Activated T-helper 2 cell treated with anti-CD3 and anti-CD28 coated beads, Interferon-gamma antibody, Interleukin-2, Interleukin-4, amounts not matched to agents 10 μg/mL and 5 μg/mL and 100 μg/mL, durations not matched to agents 14 hours and 24 hours and 36 hours (primary cell): ENCODE data around the gene CEP83. TPM values are rescaled to one million over a fixed set of nuclear protein-coding genes. Genes with fewer than 3 reads are reported as not detected.
"Not testable (repeated sequence)": the region's sequence is repeated elsewhere in the genome, so short reads cannot be mapped to it uniquely, and the experiment has no call there.

Experiments used
- DNase-seq: peaks from one replicate; pipeline ENCODE4 v3.0.0; 2021; ENCODE audit warnings: low spot score
- H3K27ac Mint-ChIP-seq: one replicate; pipeline ENCODE4 v1.8.0; 2021; ENCODE audit warnings: mixed read lengths
- H3K27me3 Mint-ChIP-seq: one replicate; pipeline ENCODE4 v1.8.0; 2021; ENCODE audit warnings: low read depth, mixed read lengths
- H3K36me3 Mint-ChIP-seq: one replicate; pipeline ENCODE4 v1.8.0; 2021; ENCODE audit warnings: low read depth, mixed read lengths
- H3K4me1 Mint-ChIP-seq: one replicate; pipeline ENCODE4 v1.8.0; 2021; ENCODE audit warnings: low read depth, mixed read lengths
- H3K4me3 Mint-ChIP-seq: one replicate; pipeline ENCODE4 v1.8.0; 2021; ENCODE audit warnings: low read depth, mild to moderate bottlenecking, moderate library complexity, mixed read lengths
- H3K9me3 Mint-ChIP-seq: one replicate; pipeline ENCODE4 v1.8.0; 2021; ENCODE audit warnings: mixed read lengths
- intact Hi-C: fragments of 100-400 bp; cut with micrococcal nuclease; formaldehyde crosslinking; loops from one replicate; pipeline ENCODE4 v1.15.1; 2023
- total RNA-seq: library from RNA; stranded (reverse); gene quantifications from 2 replicates; pipeline ENCODE4 v1.2.3, GENCODE V29; 2022

CEP83 gene
- total RNA-seq, 1 donor from 2014 or later: 32.4 TPM

DNA sequence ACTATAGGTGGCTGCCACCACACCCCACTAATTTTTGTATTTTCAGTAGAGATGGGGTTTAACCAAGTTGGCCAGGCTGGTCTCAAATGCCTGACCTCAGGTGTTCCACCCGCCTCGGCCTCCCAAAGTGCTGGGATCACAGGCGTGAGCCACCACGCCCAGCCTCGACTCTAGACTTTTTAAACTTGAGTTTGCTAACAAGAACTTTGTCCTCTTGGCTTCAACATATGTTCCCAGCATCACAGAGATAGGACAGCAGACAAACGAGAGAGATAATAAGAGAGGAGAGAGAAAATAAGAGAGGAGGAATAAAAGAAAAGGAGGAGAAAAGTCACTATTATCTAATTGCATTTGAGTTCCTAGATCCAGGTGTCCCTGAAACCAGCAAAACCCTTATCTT is 119.1 kb downstream of the CEP83 start:
- Mint-ChIP-seq H3K27me3 (no peaks in the 10 kb centered on the region), H3K4me3 (no peak overlapping the region), H3K4me1 (no peaks in the 10 kb centered on the region), H3K27ac (no peak overlapping the region), H3K9me3 (peaks cover 10% of the 10 kb centered on the region), H3K36me3 (peaks cover 53% of the 10 kb centered on the region)
- no peak for DNase-seq
- intact Hi-C loops: no loop called here

DNA sequence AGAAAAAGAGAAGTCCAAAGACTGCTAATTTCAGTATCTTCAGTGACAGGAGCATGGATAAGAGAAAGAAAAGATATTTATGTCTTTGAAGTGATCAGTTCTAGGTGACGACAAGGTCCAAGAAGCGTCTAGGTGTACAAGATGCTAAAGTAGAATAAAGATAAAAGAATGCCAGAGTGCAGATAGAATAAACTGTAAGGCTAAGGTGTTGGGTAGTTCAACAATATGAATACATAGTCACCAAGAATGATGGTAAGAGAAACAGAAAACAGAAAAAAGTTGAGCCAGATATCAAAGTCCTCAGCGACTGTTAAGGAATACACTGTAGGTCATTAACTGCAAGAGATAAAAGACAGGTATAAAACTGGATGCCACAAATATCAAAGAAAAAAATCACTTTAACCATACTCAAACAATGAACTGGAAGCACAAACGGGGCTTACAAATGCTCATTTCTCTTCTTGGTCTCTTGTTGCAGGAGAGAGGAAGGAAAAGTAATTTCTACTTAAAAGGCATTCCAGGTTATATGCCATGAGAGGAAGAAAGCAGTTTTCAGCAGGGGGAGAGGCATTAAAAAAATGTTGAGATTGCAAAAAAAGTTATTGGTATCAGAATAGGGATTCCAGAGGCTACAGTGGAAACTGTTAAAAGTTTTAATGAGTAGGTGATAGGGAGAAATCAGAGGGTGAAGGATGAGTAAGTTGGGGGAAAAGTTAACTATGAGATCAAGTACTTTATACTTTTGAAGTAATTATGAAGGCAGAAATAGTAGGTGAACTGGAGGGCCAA is 121.5 kb downstream of the CEP83 start:
- Mint-ChIP-seq H3K4me3 (no peak overlapping the region), H3K9me3 (peaks cover 6% of the 10 kb centered on the region), H3K27ac (no peak overlapping the region), H3K36me3 (peaks cover 44% of the 10 kb centered on the region), H3K27me3 (no peaks in the 10 kb centered on the region), H3K4me1 (peaks cover 1% of the 10 kb centered on the region)
- intact Hi-C loops: no loop called here
- DNase-seq: no peak

DNA sequence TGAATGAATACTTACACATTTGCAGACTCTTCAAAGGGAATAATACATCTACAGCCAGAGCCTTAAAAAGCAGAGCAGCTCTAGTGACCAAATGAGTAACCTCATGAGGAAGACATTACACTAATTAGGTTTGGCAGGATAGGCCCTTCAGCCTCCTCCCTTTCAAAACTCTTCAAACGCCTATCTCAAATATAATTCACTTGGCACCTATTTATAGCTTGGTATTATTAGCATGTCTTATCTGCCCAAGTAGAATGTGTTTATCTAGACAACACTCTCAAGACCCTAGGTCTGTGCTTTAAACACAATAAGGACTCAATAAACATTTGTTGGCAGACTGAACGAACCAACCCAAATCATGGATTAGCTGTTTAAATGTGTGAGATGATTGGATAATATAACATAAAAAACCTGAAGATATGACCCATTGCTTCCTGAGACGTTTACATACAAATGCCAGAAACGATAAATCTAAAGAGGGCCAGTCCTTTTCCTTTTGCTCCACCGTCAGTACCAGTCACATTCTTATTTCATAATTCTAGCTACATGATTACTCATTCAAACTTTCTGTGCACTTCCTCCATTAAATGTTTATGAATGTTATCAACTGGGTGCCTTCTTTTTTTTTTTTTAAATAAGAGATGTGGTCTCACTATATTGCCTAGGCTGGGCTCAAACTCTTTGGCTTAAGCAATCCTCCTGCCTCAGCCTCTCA is 123.3 kb downstream of the CEP83 start:
- Mint-ChIP-seq H3K27ac (no peak overlapping the region), H3K36me3 (peaks cover 38% of the 10 kb centered on the region), H3K27me3 (no peaks in the 10 kb centered on the region), H3K4me1 (peaks cover 1% of the 10 kb centered on the region), H3K4me3 (no peak overlapping the region), H3K9me3 (peaks cover 5% of the 10 kb centered on the region)
- DNase-seq: no peak
- intact Hi-C loops: no loop called here

DNA sequence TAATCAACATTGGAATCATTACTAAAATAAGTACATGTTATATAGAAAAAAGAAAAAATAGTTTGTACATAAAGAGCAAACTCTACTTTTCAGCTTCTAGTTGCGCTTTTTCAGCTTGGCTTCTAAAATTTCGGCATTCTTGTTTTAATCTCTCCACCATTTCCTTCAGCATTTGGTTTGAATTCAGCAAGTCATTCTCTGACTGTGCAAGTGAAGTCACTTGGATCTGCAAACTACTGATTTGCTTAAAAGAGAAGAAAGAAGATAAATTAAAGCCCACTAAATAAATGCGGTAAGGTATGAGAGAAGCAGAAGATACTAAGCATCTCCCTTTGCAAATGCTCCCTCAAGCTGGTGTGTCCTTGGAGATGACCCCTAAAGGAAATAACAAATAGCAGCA is 126.3 kb downstream of the CEP83 start:
- intact Hi-C loops: no loop called here
- Mint-ChIP-seq H3K4me3 (no peak overlapping the region), H3K27ac (no peak overlapping the region), H3K4me1 (peaks cover 7% of the 10 kb centered on the region), H3K27me3 (no peaks in the 10 kb centered on the region), H3K9me3 (no peaks in the 10 kb centered on the region), H3K36me3 (peaks cover 53% of the 10 kb centered on the region)
- DNase-seq: no peak

DNA sequence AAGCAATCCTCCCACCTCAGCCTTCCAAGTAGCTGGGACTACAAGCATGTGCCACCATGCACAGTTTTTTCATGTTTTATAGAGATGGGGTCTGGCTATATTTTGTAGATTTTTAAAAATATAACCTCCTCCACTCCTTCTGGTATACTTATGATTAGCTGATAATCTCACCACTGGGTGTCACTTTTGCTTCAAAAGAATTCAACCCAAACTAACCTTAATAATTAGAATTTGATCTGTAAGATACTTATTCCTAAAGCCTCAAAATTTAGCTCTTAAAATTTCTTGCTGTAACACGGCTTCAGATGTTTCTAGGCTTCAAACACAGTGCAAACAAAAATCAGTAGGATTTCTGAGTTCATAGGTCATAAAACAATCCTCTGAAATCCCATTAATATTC is 130.3 kb downstream of the CEP83 start:
- DNase-seq: no peak
- Mint-ChIP-seq H3K27ac (no peak overlapping the region), H3K36me3 (peaks cover 75% of the 10 kb centered on the region), H3K4me1 (peaks cover 36% of the 10 kb centered on the region), H3K27me3 (no peaks in the 10 kb centered on the region), H3K9me3 (peaks cover 5% of the 10 kb centered on the region), H3K4me3 (no peak overlapping the region)
- intact Hi-C loops: loop anchor here (2.0 to 5.0 kb wide), 2 partner anchors 182 to 203 kb away; partner anchors contain the start of gene PLXNC1

DNA sequence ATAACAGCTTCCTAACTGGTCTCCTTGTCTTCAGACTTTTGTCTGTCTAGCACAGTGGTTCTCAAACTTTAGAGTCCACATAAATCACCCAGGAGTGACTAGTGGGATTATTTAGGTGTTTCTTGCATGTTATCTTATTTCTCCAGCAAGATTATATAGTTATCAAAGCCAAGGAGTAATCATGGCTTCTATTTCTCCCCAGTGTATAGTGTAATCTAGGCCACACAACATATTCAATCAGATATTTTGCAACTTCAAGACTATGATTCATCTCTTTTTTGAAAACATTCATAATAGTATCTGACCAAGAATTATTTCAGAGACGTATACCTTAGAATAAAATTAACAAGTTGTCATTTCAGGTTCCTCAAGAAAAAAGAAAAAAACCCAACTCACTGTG is 131.9 kb downstream of the CEP83 start:
- intact Hi-C loops: loop anchor here (1.0 to 5.0 kb wide), 5 partner anchors 44 to 205 kb away; partner anchors contain the start of genes CEP83 and PLXNC1
- Mint-ChIP-seq H3K27me3 (no peaks in the 10 kb centered on the region), H3K4me1 (peaks cover 35% of the 10 kb centered on the region), H3K4me3 (no peak overlapping the region), H3K9me3 (peaks cover 11% of the 10 kb centered on the region), H3K36me3 (peaks cover 78% of the 10 kb centered on the region), H3K27ac (peak overlapping the region; percentile 20)
- DNase-seq: no peak

DNA sequence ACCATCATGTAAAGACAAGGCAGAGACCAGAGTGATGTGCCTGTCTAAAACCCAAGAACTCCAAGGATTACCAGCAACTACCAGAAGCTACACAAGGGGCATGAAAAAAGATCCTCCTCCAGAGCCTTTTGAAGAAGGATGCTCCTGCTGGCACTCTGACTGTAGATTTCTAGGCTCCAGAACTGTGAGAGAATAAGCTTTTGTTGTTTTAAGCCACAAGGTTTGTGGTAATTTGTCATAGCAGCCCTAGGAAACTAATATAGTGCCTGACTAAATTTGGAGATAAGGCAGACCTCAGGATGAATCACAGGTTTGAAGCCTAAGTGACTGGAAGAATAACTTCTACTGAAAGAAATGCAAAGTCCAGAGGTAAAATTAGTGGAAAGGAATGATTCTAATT is 132.9 kb downstream of the CEP83 start:
- intact Hi-C loops: loop anchor here (1.0 to 5.0 kb wide), 6 partner anchors 21 to 179 kb away; partner anchors contain the start of genes CEP83 and PLXNC1
- peak overlapping the region; percentile 44 for H3K27ac Mint-ChIP-seq
- H3K4me1 Mint-ChIP-seq: peaks cover 35% of the 10 kb centered on the region
- no peak overlapping the region for H3K4me3 Mint-ChIP-seq
- H3K27me3 Mint-ChIP-seq: no peaks in the 10 kb centered on the region
- no peak for DNase-seq
- peaks cover 12% of the 10 kb centered on the region for H3K9me3 Mint-ChIP-seq
- peaks cover 86% of the 10 kb centered on the region for H3K36me3 Mint-ChIP-seq

DNA sequence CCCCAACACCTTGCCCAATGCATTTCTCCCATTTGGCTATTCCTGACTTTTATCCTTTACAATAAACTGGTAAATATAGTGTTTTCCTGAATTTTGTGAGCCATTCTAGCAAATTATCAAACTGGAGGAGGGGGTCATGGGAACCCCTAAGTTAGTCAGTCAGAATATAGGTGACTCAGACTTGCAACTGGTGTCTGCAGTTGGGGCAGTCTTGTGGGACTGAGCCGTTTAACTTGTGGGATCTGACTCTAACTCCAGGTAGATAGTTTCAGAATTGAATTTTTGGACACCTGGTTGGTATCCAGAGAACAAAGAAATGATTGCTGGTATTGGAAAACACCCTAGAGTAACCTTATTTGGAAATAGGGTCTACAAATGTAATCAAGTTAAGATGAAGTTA is 133.4 kb downstream of the CEP83 start:
- Mint-ChIP-seq H3K27me3 (no peaks in the 10 kb centered on the region), H3K36me3 (peaks cover 87% of the 10 kb centered on the region), H3K4me1 (peaks cover 35% of the 10 kb centered on the region), H3K9me3 (peaks cover 17% of the 10 kb centered on the region), H3K27ac (peak overlapping the region; percentile 44), H3K4me3 (no peak overlapping the region)
- intact Hi-C loops: loop anchor here (1.0 to 5.0 kb wide), 4 partner anchors 21 to 179 kb away; partner anchors contain the start of genes CEP83 and PLXNC1
- DNase-seq: no peak

DNA sequence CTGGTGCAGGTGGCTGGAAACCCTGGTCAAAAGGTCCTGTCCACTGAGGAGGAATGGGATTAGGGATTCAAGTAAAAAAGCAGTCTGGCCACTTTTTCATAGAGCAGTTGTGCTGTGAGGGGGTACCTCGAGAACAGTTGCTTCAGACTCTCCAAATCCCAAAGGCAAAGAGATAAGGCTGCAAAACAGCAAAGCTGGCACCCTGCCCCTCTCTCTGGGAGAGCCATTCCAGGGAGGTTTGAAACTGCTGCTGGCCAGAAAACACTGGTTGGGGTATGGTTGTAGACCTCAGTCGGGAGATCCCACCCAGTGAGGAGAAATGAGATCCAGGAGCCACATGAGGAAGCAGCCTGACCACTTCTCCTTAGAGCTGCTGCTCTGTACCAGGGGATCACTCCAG is 137.3 kb downstream of the CEP83 start:
- no peak for DNase-seq
- Mint-ChIP-seq H3K9me3 (peaks cover 55% of the 10 kb centered on the region), H3K36me3 (peaks cover 91% of the 10 kb centered on the region), H3K4me3 (no peak overlapping the region), H3K4me1 (peaks cover 24% of the 10 kb centered on the region), H3K27me3 (no peaks in the 10 kb centered on the region), H3K27ac (no peak overlapping the region)
- intact Hi-C loops: no loop called here

DNA sequence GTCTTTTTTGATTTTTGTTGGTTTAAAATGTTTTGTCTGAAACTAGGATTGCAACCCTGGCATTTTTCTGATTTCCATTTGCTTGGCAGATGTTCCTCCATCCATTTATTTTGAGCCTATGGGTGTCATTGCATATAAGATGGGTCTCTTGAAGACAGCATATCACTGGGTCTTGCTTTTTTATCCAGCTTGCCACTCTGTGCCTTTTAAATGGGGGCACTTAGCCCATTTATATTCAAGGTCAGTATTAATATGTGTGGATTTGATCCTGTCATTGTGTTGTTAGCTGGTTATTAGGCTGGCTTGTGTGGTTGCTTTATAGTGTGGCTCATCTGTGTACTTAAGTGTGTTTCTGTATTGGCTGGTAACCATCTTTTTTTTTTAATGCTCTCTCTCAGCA is 139.6 kb downstream of the CEP83 start:
- H3K36me3 Mint-ChIP-seq: peaks cover 81% of the 10 kb centered on the region
- H3K9me3 Mint-ChIP-seq: peaks cover 67% of the 10 kb centered on the region
- no peaks in the 10 kb centered on the region for H3K27me3 Mint-ChIP-seq
- no peak overlapping the region for H3K27ac Mint-ChIP-seq
- intact Hi-C loops: no loop called here
- peaks cover 11% of the 10 kb centered on the region for H3K4me1 Mint-ChIP-seq
- no peak overlapping the region for H3K4me3 Mint-ChIP-seq
- no peak for DNase-seq

DNA sequence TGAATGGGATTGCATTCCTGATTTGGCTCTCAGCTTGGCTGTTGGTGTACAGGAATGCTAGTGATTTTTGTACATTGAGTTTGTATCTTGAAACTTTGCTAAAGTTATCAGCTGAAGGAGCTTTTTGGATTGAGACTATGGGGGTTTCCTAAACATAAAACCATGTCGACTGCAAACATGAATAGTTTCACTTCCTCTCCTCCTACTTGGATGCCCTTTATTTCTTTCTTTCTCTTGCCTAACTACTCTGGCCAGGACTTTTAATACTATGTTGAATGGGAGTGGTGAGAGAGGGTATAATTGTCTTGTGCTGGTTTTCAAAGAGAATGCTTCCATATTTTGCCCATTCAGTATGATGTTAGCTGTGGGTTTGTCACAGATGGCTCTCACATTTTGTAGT is 141.5 kb downstream of the CEP83 start:
- Mint-ChIP-seq H3K4me1 (peaks cover 5% of the 10 kb centered on the region), H3K4me3 (no peak overlapping the region), H3K27ac (no peak overlapping the region), H3K9me3 (peaks cover 63% of the 10 kb centered on the region), H3K36me3 (peaks cover 72% of the 10 kb centered on the region), H3K27me3 (no peaks in the 10 kb centered on the region)
- intact Hi-C loops: no loop called here
- DNase-seq: no peak

DNA sequence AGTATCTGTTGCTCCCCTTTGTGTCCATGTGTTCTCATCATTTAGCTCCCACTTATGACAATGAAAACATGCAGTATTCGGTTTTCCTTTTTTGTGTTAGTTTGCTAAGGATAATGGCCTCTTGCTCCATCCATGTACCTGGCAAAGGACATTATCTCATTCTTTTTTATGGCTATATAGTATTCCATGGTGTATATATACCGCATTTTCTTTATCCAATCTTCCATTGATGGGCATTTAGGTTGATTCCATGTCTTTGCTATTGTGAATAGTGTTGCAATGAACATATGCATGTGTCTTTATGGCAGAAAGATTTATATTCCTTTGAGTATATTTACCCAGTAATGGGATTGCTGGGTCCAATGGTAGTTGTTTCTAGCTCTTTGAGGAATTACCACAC is 143.1 kb downstream of the CEP83 start:
- H3K27me3 Mint-ChIP-seq, intact Hi-C loops, DNase-seq, H3K27ac Mint-ChIP-seq, H3K4me3 Mint-ChIP-seq: not testable (repeated sequence)
- Mint-ChIP-seq H3K9me3 (peaks cover 60% of the 10 kb centered on the region), H3K36me3 (peaks cover 70% of the 10 kb centered on the region), H3K4me1 (peaks cover 11% of the 10 kb centered on the region)

DNA sequence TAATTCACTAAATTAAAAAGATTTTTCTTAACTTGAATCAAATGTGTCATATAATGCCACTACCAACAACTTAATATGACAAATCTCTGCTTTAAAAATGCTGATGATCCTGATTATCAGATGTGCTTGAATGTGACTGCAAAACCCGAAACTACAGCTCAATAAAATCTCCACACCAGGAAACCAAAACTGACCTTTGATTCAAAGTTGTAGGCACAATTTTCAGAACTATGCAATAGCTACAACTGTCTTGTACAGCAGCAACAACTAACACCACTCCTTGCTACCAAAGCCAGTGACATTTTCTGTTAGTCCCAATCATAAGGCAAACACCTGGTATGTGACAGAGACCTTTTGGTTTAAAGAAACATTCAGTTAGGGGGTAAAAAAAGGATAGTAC is 147.3 kb downstream of the CEP83 start:
- H3K36me3 Mint-ChIP-seq: peaks cover 68% of the 10 kb centered on the region
- peaks cover 18% of the 10 kb centered on the region for H3K4me1 Mint-ChIP-seq
- no peak for DNase-seq
- H3K9me3 Mint-ChIP-seq: peaks cover 19% of the 10 kb centered on the region
- no peak overlapping the region for H3K4me3 Mint-ChIP-seq
- H3K27me3 Mint-ChIP-seq: no peaks in the 10 kb centered on the region
- intact Hi-C loops: no loop called here
- no peak overlapping the region for H3K27ac Mint-ChIP-seq
